ENCODE data around the gene RARA.
"Not testable (repeated sequence)": the region's sequence is repeated elsewhere in the genome, so short reads cannot be mapped to it uniquely, and the experiment has no call there.

The RARA gene

GRCh38 chr17:40366076-40366860 is 57.3 kb downstream of the RARA start:
- DNase-seq (ENCODE audit: low read depth, low spot score) = no peak
- no peak overlapping the region for H3K4me3 ChIP-seq (ENCODE audit: low read depth, low read length)
- TF ChIP-seq CTCF (IDR thresholded peaks at IDR 0.05; ENCODE audit: insufficient read depth, low read length, missing control alignments) = no peak
- POLR2A ChIA-PET = no interaction called here
- CTCF ChIA-PET = interaction anchor here (1.3 to 13.6 kb wide), 8 partner anchors 9 to 191 kb away, joined by 3 to 223 read pairs (median 10); partner anchors contain the start of gene WIPF2

- no peak overlapping the region for H3K4me3 ChIP-seq (ENCODE audit: low read depth, low read length)
- DNase-seq (ENCODE audit: low read depth, low spot score) = no peak
- ChIA-PET CTCF (interaction anchor here (1.3 to 13.6 kb wide), 5 partner anchors 12 to 167 kb away, joined by 3 to 213 read pairs (median 11); partner anchors contain the start of gene WIPF2), POLR2A (no interaction called here)
- TF ChIP-seq CTCF (IDR thresholded peaks at IDR 0.05; ENCODE audit: insufficient read depth, low read length, missing control alignments) = no peak
Observed at GRCh38 chr17:40366861-40367518, 58.0 kb downstream of the RARA start.

GRCh38 chr17:40367728-40368127 is 58.7 kb downstream of the RARA start:
- CTCF ChIA-PET = interaction anchor here (1.0 to 1.3 kb wide), 3 partner anchors 35 to 191 kb away, joined by 3 to 4 read pairs (median 3); no protein-coding TSS in a partner anchor
- DNase-seq (ENCODE audit: low read depth, low spot score); POLR2A ChIA-PET; H3K4me3 ChIP-seq (ENCODE audit: low read depth, low read length): not testable (repeated sequence)

- DNase-seq (ENCODE audit: low read depth, low spot score) = no peak
- H3K4me3 ChIP-seq (ENCODE audit: low read depth, low read length) = no peak overlapping the region
- POLR2A ChIA-PET = no interaction called here
- CTCF ChIA-PET = interaction anchor here (1.5 to 1.8 kb wide), 2 partner anchors 15 to 106 kb away, joined by 3 to 5 read pairs; no protein-coding TSS in a partner anchor
- TF ChIP-seq CTCF (IDR thresholded peaks at IDR 0.05; ENCODE audit: insufficient read depth, low read length, missing control alignments) = no peak
Observed at GRCh38 chr17:40369923-40370322, 60.9 kb downstream of the RARA start.

- no peak for DNase-seq (ENCODE audit: low read depth, low spot score)
- H3K4me3 ChIP-seq (ENCODE audit: low read depth, low read length) = no peak overlapping the region
- CTCF ChIA-PET = interaction anchor here (0.7 to 2.3 kb wide), 5 partner anchors 13 to 188 kb away, joined by 3 to 7 read pairs (median 5); no protein-coding TSS in a partner anchor
- no peak for TF ChIP-seq CTCF (IDR thresholded peaks at IDR 0.05; ENCODE audit: insufficient read depth, low read length, missing control alignments)
- POLR2A ChIA-PET = no interaction called here
Observed at GRCh38 chr17:40371261-40371929, 62.4 kb downstream of the RARA start.

GRCh38 chr17:40372031-40372430 is 63.1 kb downstream of the RARA start:
- CTCF ChIA-PET = interaction anchor here (0.7 to 2.3 kb wide), 6 partner anchors 14 to 187 kb away, joined by 3 to 7 read pairs (median 5); no protein-coding TSS in a partner anchor
- no peak overlapping the region for H3K4me3 ChIP-seq (ENCODE audit: low read depth, low read length)
- POLR2A ChIA-PET = no interaction called here
- DNase-seq (ENCODE audit: low read depth, low spot score) = no peak
- no peak for TF ChIP-seq CTCF (IDR thresholded peaks at IDR 0.05; ENCODE audit: insufficient read depth, low read length, missing control alignments)

GRCh38 chr17:40372644-40373043 is 63.7 kb downstream of the RARA start:
- DNase-seq (ENCODE audit: low read depth, low spot score) = not testable (repeated sequence)

More at GRCh38 chr17:40372644-40373043, 63.7 kb downstream of the RARA start:
- CTCF ChIA-PET = interaction anchor here (0.9 to 2.3 kb wide), 5 partner anchors 9 to 187 kb away, joined by 3 to 7 read pairs (median 5); no protein-coding TSS in a partner anchor
- POLR2A ChIA-PET; H3K4me3 ChIP-seq (ENCODE audit: low read depth, low read length): not testable (repeated sequence)

Measured in AG04449 (cell line).